Activated CD8-positive, alpha-beta memory T cell treated with anti-CD3 and anti-CD28 coated beads, Interleukin-2, amount 50 U/mL, for 48 hours (primary cell): ENCODE results near the gene JARID2.

ENCODE experiments used
- DNase-seq: peaks from one replicate; pipeline ENCODE4 v3.0.0-alpha.2; 2020

Gene JARID2

GRCh38 chr6:15427331-15428070 is 181.6 kb downstream of the JARID2 start:
- no peak for DNase-seq

GRCh38 chr6:15429141-15430110 is 183.6 kb downstream of the JARID2 start:
- DNase-seq: no peak

GRCh38 chr6:15430186-15430585 is 184.3 kb downstream of the JARID2 start:
- no peak for DNase-seq

- DNase-seq: no peak
Observed at GRCh38 chr6:15430931-15431405, 185.1 kb downstream of the JARID2 start.

- no peak for DNase-seq
Observed at GRCh38 chr6:15431762-15432483, 186.1 kb downstream of the JARID2 start.

- DNase-seq: no peak
Observed at GRCh38 chr6:15433511-15433861, 187.6 kb downstream of the JARID2 start.

- no peak for DNase-seq
Observed at GRCh38 chr6:15434263-15434662, 188.4 kb downstream of the JARID2 start.

GRCh38 chr6:15434823-15435380 is 189.0 kb downstream of the JARID2 start:
- DNase-seq: no peak

- DNase-seq: no peak
Observed at GRCh38 chr6:15435468-15435867, 189.6 kb downstream of the JARID2 start.

GRCh38 chr6:15436451-15436850 is 190.6 kb downstream of the JARID2 start:
- DNase-seq: no peak

GRCh38 chr6:15437090-15437635 is 191.3 kb downstream of the JARID2 start:
- DNase-seq: no peak

GRCh38 chr6:15439410-15440025 is 193.6 kb downstream of the JARID2 start:
- no peak for DNase-seq

GRCh38 chr6:15440040-15440439 is 194.2 kb downstream of the JARID2 start:
- no peak for DNase-seq

- no peak for DNase-seq
Observed at GRCh38 chr6:15441215-15441868, 195.5 kb downstream of the JARID2 start.

GRCh38 chr6:15441981-15442380 is 196.1 kb downstream of the JARID2 start:
- no peak for DNase-seq

GRCh38 chr6:15442467-15442866 is 196.6 kb downstream of the JARID2 start:
- no peak for DNase-seq

GRCh38 chr6:15443119-15443830 is 197.4 kb downstream of the JARID2 start:
- no peak for DNase-seq

GRCh38 chr6:15444081-15444731 is 198.3 kb downstream of the JARID2 start:
- DNase-seq: no peak

GRCh38 chr6:15444881-15445280 is 199.0 kb downstream of the JARID2 start:
- no peak for DNase-seq

- DNase-seq: no peak
Observed at GRCh38 chr6:15447546-15448267, 201.8 kb downstream of the JARID2 start.
